GM12864 (cell line): ENCODE results near the gene FMN2.

Experiments used
- DNase-seq: peaks from one replicate; pipeline ENCODE4 v3.0.0-alpha.2; 2011; ENCODE audit warnings: low read depth
- H3K4me3 ChIP-seq: 2 replicates; pipeline ENCODE4 v1.5.1; 2011; ENCODE audit warnings: mild to moderate bottlenecking, low read depth, low read length, control low read depth
- CTCF ChIP-seq: IDR thresholded peaks from 2 replicates; pipeline ENCODE4 v1.5.1; 2011; ENCODE audit warnings: low read depth, mild to moderate bottlenecking, moderate library complexity, low read length, control low read depth, inconsistent platforms; ENCODE audit errors: missing control alignments

FMN2 gene

GRCh38 chr1:240280560-240281322 lies 189.1 kb downstream of the FMN2 start:
- no peak for DNase-seq
- no peak for TF ChIP-seq CTCF
- H3K4me3 ChIP-seq: no peak overlapping the region

GRCh38 chr1:240282061-240282830 lies 190.6 kb downstream of the FMN2 start:
- H3K4me3 ChIP-seq: no peak overlapping the region
- TF ChIP-seq CTCF: no peak
- no peak for DNase-seq

GRCh38 chr1:240284656-240285414 lies 193.2 kb downstream of the FMN2 start:
- no peak overlapping the region for H3K4me3 ChIP-seq
- TF ChIP-seq CTCF: no peak
- no peak for DNase-seq

- TF ChIP-seq CTCF: no peak
- no peak overlapping the region for H3K4me3 ChIP-seq
- no peak for DNase-seq
Observed at GRCh38 chr1:240285540-240285939, 193.9 kb downstream of the FMN2 start.

- no peak overlapping the region for H3K4me3 ChIP-seq
- DNase-seq: no peak
- no peak for TF ChIP-seq CTCF
Observed at GRCh38 chr1:240287722-240288121, 196.0 kb downstream of the FMN2 start.

- no peak for DNase-seq
- H3K4me3 ChIP-seq: no peak overlapping the region
- TF ChIP-seq CTCF: no peak
Observed at GRCh38 chr1:240293706-240294105, 202.0 kb downstream of the FMN2 start.
